GM23338 (cell line): Measurements from ENCODE around the gene CASK. TPM values are rescaled to one million over a fixed set of nuclear protein-coding genes. Genes with fewer than 3 reads are reported as not detected.

Experiments
- ATAC-seq: fragments of 200-7000 bp; cut with Tn5 transposase; 3 replicates; pipeline ENCODE4 v1.9.1; 2020
- DNase-seq: peaks from one replicate; pipeline ENCODE4 v3.0.0-alpha.2; 2015; ENCODE audit warnings: low spot score
- H2AFZ ChIP-seq: fragments of 200-600 bp; sonication (generic); 2 replicates; pipeline ENCODE4 v1.8.0; 2016; ENCODE audit warnings: antibody characterized with exemption, mild to moderate bottlenecking, moderate library complexity
- H3F3A ChIP-seq: fragments of 200-600 bp; sonication (generic); replicated peaks from 2 replicates; pipeline ENCODE4 v1.8.0; 2017; ENCODE audit warnings: antibody characterized with exemption, mixed run types, low read depth
- H3K27ac ChIP-seq: fragments of 200-600 bp; sonication (generic); 2 replicates; pipeline ENCODE4 v1.6.1; 2016; ENCODE audit warnings: low read depth
- H3K27me3 ChIP-seq: fragments of 200-600 bp; sonication (generic); 2 replicates; pipeline ENCODE4 v1.8.0; 2016; ENCODE audit warnings: mild to moderate bottlenecking, mixed run types, moderate library complexity; ENCODE audit not compliant: insufficient read depth
- H3K36me3 ChIP-seq: fragments of 200-600 bp; sonication (generic); 2 replicates; pipeline ENCODE4 v1.8.0; 2016; ENCODE audit warnings: mild to moderate bottlenecking; ENCODE audit not compliant: insufficient read depth
- H3K4me1 ChIP-seq: fragments of 200-600 bp; sonication (generic); 2 replicates; pipeline ENCODE4 v1.8.0; 2016; ENCODE audit warnings: mild to moderate bottlenecking, moderate library complexity; ENCODE audit not compliant: insufficient read depth
- H3K4me2 ChIP-seq: fragments of 200-600 bp; sonication (generic); 2 replicates; pipeline ENCODE4 v1.7.1; 2017; ENCODE audit warnings: mixed run types
- H3K4me3 ChIP-seq: fragments of 200-600 bp; sonication (generic); 2 replicates; pipeline ENCODE4 v1.6.1; 2016; ENCODE audit warnings: mixed run types
- H3K79me2 ChIP-seq: fragments of 200-600 bp; sonication (generic); replicated peaks from 2 replicates; pipeline ENCODE4 v1.8.0; 2017; ENCODE audit warnings: mild to moderate bottlenecking; ENCODE audit not compliant: insufficient read depth
- H3K9me2 ChIP-seq: fragments of 200-600 bp; sonication (generic); 2 replicates; pipeline ENCODE4 v1.8.0; 2017; ENCODE audit not compliant: insufficient read depth
- H4K20me1 ChIP-seq: fragments of 200-600 bp; sonication (generic); replicated peaks from 2 replicates; pipeline ENCODE4 v1.8.0; 2017; ENCODE audit warnings: mild to moderate bottlenecking; ENCODE audit not compliant: insufficient read depth
- H3K27ac Mint-ChIP-seq: 2 replicates; pipeline ENCODE4 v1.8.0; 2020; ENCODE audit warnings: inconsistent platforms, mild to moderate bottlenecking, moderate library complexity, mixed read lengths
- H3K27me3 Mint-ChIP-seq: 3 replicates; pipeline ENCODE4 v1.8.0; 2022; ENCODE audit warnings: low read depth, mild to moderate bottlenecking, moderate library complexity, mixed read lengths, inconsistent platforms; ENCODE audit not compliant: insufficient read depth, poor library complexity
- H3K36me3 Mint-ChIP-seq: 3 replicates; pipeline ENCODE4 v1.8.0; 2021; ENCODE audit warnings: low read depth, mild to moderate bottlenecking, inconsistent platforms, moderate library complexity, mixed read lengths
- H3K4me1 Mint-ChIP-seq: 3 replicates; pipeline ENCODE4 v1.8.0; 2020; ENCODE audit warnings: mild to moderate bottlenecking, inconsistent platforms, mixed read lengths
- H3K4me3 Mint-ChIP-seq: 3 replicates; pipeline ENCODE4 v1.8.0; 2021; ENCODE audit warnings: moderate library complexity, mild to moderate bottlenecking, inconsistent platforms, mixed read lengths
- H3K9me3 Mint-ChIP-seq: 3 replicates; pipeline ENCODE4 v1.8.0; 2020; ENCODE audit warnings: moderate library complexity, mild to moderate bottlenecking, inconsistent platforms, mixed read lengths
- CREB1 ChIP-seq: fragments of 250-450 bp; sonication (Bioruptor Pico); IDR thresholded peaks from 2 replicates; pipeline ENCODE4 v1.5.0; 2020; ENCODE audit warnings: low read depth, mild to moderate bottlenecking, moderate library complexity
- CTCF ChIP-seq, 2 experiments: fragments of 200-600 bp in 1 of 2; sonication (generic) in 1 of 2; conservative IDR thresholded peaks; 2 replicates each; pipeline versions ENCODE4 v1.5.1 to v1.6.1; 2016 to 2017; ENCODE audit warnings: antibody characterized with exemption in 2 of 2, low read depth in 2 of 2, mild to moderate bottlenecking in 2 of 2, moderate library complexity in 1 of 2
- EZH2 ChIP-seq: fragments of 200-600 bp; sonication (generic); IDR thresholded peaks from one replicate; pipeline ENCODE4 v1.8.0; 2017; ENCODE audit warnings: antibody characterized with exemption, mild to moderate bottlenecking, low read depth; ENCODE audit not compliant: unreplicated experiment
- EZH2phosphoT487 ChIP-seq: fragments of 200-600 bp; sonication (generic); IDR thresholded peaks from one replicate; pipeline ENCODE4 v1.8.1; 2018; ENCODE audit warnings: antibody characterized with exemption; ENCODE audit not compliant: unreplicated experiment
- JUNB ChIP-seq: IDR thresholded peaks from one replicate; pipeline ENCODE4 v1.6.1; 2016; ENCODE audit warnings: antibody characterized with exemption; ENCODE audit not compliant: unreplicated experiment
- NANOG ChIP-seq: IDR thresholded peaks from 2 replicates; pipeline ENCODE4 v1.6.1; 2016; ENCODE audit warnings: antibody characterized with exemption, borderline replicate concordance
- POLR2AphosphoS5 ChIP-seq: IDR thresholded peaks from 2 replicates; pipeline ENCODE4 v1.6.1; 2016; ENCODE audit warnings: antibody characterized with exemption, low read depth
- REST ChIP-seq: IDR thresholded peaks from one replicate; pipeline ENCODE4 v1.6.1; 2018; ENCODE audit warnings: antibody characterized with exemption; ENCODE audit not compliant: unreplicated experiment
- STAT1 ChIP-seq: IDR thresholded peaks from one replicate; pipeline ENCODE4 v1.6.1; 2016; ENCODE audit warnings: antibody characterized with exemption; ENCODE audit not compliant: unreplicated experiment
- ZNF114 ChIP-seq: fragments of 250-450 bp; sonication (Bioruptor Pico); IDR thresholded peaks from 2 replicates; pipeline ENCODE4 v1.5.0; 2020; ENCODE audit warnings: mild to moderate bottlenecking, moderate library complexity
- ZNF331 ChIP-seq: fragments of 250-450 bp; sonication (Bioruptor Pico); IDR thresholded peaks from 2 replicates; pipeline ENCODE4 v1.5.0; 2020; ENCODE audit warnings: low read depth, mild to moderate bottlenecking, moderate library complexity
- ZNF462 ChIP-seq: fragments of 250-450 bp; sonication (Bioruptor Pico); IDR thresholded peaks from 2 replicates; pipeline ENCODE4 v1.5.0; 2020; ENCODE audit warnings: mild to moderate bottlenecking, moderate library complexity
- polyA plus RNA-seq: library from polyadenylated mRNA; unstranded; fragments of >200 nt; fragmentation: Nextera tagmentation; extraction: Ambion mirVana; gene quantifications from 2 replicates; pipeline ENCODE4 v1.2.1, GENCODE V29; 2016
- total RNA-seq: library from RNA; depleted of rRNA; stranded (reverse); fragments of >200 nt; shearing (Covaris generic); gene quantifications from 2 replicates; pipeline ENCODE4 v1.2.3, GENCODE V29; 2014

CASK gene
- total and polyA plus RNA-seq, 2 experiments from 2014 or later: 15.3 to 44.4 TPM

- no peak for TF ChIP-seq ZNF331 (CRISPR knock-in tag)
- no peak for TF ChIP-seq POLR2AphosphoS5
- TF ChIP-seq CREB1 (CRISPR knock-in tag): no peak
- TF ChIP-seq EZH2phosphoT487: no peak
- TF ChIP-seq ZNF114 (CRISPR knock-in tag): no peak
- TF ChIP-seq NANOG: no peak
- Histone ChIP-seq H3K27me3 (no peaks in the 10 kb centered on the region), H3F3A (no peaks in the 10 kb centered on the region), H3K4me2 (no peak overlapping the region), H3K9me2 (no peaks in the 10 kb centered on the region), H2AFZ (no peak overlapping the region), H3K27ac (no peak overlapping the region), H3K4me3 (no peak overlapping the region), H3K4me1 (no peaks in the 10 kb centered on the region), H4K20me1 (no peaks in the 10 kb centered on the region), H3K36me3 (no peaks in the 10 kb centered on the region), H3K79me2 (no peaks in the 10 kb centered on the region)
- DNase-seq: no peak
- Mint-ChIP-seq H3K9me3 (no peaks in the 10 kb centered on the region), H3K36me3 (peaks cover 18% of the 10 kb centered on the region; the same call in 2 of the 3 replicates), H3K4me3 (no peak overlapping the region), H3K4me1 (peaks cover 18% of the 10 kb centered on the region), H3K27ac (no peak overlapping the region), H3K27me3 (no peaks in the 10 kb centered on the region)
- ATAC-seq: no peak
Observed at GRCh38 chrX:41526271-41526670, 397.1 kb downstream of the CASK start.

GRCh38 chrX:41522671-41523070, 400.7 kb downstream of the CASK start:
- Mint-ChIP-seq H3K9me3 (no peaks in the 10 kb centered on the region), H3K27me3 (no peaks in the 10 kb centered on the region), H3K36me3 (peaks cover 9% of the 10 kb centered on the region; the same call in 1 of the 3 replicates), H3K27ac (no peak overlapping the region), H3K4me3 (no peak overlapping the region), H3K4me1 (peaks cover 26% of the 10 kb centered on the region)
- no peak for DNase-seq
- H4K20me1 ChIP-seq: no peaks in the 10 kb centered on the region
- no peaks in the 10 kb centered on the region for H3K9me2 ChIP-seq
- H3K4me2 ChIP-seq: no peak overlapping the region
- no peak for ATAC-seq
- H3K27me3 ChIP-seq: no peaks in the 10 kb centered on the region
- no peaks in the 10 kb centered on the region for H3K4me1 ChIP-seq
- H3F3A ChIP-seq: no peaks in the 10 kb centered on the region
- no peak overlapping the region for H3K27ac ChIP-seq
- H3K79me2 ChIP-seq: no peaks in the 10 kb centered on the region
- no peak overlapping the region for H2AFZ ChIP-seq
- H3K36me3 ChIP-seq: no peaks in the 10 kb centered on the region
- no peak overlapping the region for H3K4me3 ChIP-seq
- TF ChIP-seq ZNF114 (CRISPR knock-in tag): no peak
- TF ChIP-seq ZNF331 (CRISPR knock-in tag): no peak
- no peak for TF ChIP-seq ZNF462 (CRISPR knock-in tag)
- no peak for TF ChIP-seq EZH2
- TF ChIP-seq JUNB: no peak
- no peak for TF ChIP-seq REST
- no peak for TF ChIP-seq CTCF (conservative IDR thresholded peaks at IDR 0.05; ENCODE audit: low read depth in 2 of 2)
- no peak for TF ChIP-seq STAT1
